SIG-M5 treated with dmso at 0.1 percent for 504 hours (cell line): ENCODE data around the gene S100A5.
"Not testable (repeated sequence)": the region's sequence is repeated elsewhere in the genome, so short reads cannot be mapped to it uniquely, and the experiment has no call there.

Experiments
- DNase-seq: peaks from one replicate; lab custom pipeline; 2025; ENCODE audit not compliant: unreplicated experiment; lab: John Stamatoyannopoulos, UW

The S100A5 gene

GRCh38 chr1:153567621-153568366 lies 27.1 kb upstream of the S100A5 start:
- no peak for DNase-seq

GRCh38 chr1:153566414-153567371 lies 26.0 kb upstream of the S100A5 start:
- DNase-seq, result peak; percentile 99

DNA sequence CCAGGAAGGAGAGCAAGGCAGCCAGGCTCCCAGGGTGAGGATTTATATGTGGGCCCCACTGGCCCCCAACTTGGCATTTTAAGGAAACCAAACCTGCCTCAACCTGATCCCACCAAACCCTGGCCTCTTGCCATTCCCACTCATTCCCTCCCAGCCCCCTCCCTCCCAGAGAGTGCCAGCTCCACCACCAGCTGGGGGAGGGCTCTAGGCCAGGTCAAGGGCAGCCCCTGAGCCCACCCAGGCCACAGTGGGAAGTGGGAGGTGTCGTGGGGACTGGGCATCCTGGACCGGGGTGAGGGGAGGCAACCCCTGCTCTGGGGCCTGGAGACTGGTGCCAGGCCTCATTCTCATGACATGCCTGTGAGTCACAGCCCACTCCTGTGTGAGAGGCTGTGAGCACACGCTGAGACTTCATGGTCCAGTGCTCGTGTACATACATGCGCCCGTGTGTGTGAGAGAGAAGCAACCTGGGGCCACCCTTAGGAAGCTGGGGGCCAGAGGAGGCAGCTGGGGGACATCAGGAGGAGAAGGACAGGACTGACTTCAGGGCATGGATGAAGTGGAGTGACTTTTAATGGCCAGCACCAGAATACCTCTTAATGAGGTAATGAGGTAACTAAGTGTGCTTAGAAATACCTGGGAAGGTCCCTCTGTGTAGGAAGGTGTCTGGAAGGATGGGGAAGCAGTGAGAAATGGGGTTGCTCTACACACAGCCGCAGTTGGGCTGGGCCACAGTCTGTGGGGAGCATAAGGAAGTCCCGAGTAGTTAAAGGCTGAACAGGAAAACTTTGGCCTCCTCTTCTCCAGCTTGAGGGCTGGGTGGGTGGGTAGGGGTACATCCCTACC lies 25.0 kb upstream of the S100A5 start, which contains the start of gene S100A2:
Gene S100A2, minus strand, starts transcription at position 316 of the 846 bp plus-strand sequence. CDS start 1,967 bp downstream, outside the sequence.
- peak; percentile 51 for DNase-seq

DNA sequence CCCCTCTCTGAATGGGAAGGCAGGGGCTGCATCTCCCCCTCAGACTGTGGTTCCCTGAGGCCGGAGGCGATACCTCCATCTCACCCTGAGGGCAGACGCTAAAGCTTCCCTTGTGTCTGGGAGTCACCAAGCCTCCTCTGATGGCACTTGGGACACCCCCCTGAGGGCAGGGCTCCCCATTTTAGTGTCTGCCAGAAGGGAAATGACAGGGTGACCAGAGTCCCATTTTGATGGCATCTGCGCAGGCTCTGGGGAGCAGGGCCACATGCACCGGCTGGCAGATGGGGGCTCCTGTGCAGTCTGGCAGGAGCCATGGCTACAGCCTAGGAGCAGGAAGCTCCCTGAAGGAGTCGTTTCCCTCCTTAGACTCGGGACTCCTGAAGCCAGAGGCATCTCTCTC lies 23.3 kb upstream of the S100A5 start:
- no peak for DNase-seq

DNA sequence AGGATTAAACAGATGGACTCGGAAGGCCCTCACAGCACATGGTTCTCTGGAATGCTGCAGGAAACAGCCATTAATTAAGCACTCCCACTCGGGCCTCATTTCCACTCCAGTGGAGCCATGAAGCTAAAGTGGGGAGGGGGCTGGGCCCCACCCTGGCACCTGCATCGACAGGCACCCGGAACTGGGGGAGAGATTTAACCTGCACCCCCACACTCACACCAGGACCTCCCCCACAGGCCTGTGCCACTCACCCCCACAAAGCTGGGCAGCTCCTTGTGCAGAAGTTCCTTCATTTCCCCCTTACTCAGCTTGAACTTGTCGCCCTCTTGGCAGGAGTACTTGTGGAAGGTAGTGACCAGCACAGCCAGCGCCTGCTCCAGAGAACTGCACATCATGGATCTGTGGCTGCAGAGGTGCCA lies 22.8 kb upstream of the S100A5 start:
- DNase-seq, result no peak

DNA sequence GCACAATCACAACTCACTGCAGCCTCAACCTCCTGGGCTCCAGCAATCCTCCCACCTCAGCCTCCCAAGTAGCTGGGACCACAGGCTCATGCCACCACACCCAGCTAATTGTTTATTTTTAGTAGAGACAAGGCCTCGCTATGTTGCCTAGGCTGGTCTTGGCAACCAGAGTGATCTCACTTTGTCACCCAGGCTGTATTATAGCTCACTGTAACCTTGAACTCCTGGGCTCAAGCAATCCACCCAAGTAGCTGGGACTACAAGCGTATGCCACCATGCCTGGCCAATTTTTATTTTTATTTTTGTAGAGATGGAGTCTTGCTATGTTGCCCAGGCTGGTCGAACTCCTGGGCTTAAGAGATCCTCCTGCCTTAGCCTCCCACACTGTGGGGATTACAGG lies 21.3 kb upstream of the S100A5 start:
- not testable (repeated sequence) for DNase-seq

DNA sequence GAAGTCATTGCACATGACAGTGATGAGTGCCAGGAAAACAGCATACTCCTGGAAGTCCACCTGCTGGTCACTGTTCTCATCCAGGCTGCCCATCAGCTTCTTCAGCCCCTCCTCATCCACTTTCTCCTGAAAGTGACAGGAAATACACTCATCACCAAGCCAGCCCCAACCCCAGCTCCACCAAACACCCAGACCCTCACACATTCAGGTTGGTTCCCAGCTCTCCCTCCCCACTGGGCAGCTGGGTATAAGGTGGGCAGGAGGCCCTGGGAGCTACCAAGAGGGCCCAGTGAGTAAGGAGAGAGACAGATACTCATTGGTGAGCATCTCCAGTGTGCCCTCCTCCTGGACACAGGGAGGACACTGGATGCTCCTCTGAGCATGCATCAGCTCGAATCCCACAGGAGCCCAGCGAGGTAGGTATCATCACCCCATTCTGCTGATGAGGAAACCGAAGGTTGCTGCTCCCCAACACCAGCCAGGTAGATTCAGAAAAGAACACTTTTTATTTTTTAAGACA lies 20.8 kb upstream of the S100A5 start:
- no peak for DNase-seq

DNA sequence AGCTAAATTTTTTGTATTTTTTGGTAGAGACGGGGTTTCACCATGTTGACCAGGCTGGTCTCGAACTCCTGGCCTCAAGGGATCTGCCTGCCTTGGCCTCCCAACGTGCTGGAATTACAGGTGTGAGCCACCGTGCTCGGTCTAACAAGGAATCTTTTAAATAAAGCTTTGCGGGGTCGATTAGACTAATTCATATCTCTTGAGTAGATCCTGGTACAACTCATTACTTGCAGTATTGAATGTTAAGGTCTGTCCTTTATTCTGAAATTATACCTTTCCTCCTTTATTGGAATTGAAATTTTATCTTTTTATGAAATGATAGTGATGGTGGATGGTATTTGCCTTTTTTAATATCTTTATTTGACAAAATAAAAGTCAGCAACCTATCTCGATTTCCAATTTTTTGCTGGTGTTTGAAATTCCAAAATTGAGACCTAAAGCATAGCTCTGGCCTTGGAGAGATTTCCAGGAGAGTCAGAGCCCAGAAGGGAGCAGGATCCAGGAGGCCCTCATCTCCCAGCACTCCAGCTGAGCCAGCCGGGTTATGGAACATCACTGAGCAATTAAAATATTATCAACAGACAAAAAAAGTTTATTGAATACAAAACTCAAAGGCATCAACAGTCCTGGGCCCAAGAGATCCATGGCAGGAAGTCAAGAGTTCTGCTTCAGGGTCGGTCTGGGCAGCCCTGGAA lies 20.2 kb upstream of the S100A5 start:
- DNase-seq, result no peak

DNA sequence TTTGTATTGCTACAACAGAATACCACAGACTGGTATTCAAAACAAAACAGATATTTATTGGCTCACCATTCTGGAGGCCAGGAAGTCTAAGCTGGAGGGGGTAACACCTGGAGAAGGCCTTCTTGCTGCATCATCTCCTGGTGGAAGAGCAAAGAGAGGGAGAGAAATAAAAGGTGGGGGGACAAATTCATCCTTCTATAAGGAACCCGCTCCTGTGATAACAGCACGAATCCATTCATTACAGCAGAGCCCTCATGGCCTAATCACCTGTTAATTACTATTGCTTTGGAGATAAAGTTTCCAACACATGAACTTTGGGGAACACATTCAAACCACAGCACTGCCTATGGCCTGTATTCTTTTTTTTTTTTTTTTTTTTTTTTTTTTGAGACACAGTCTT lies 19.5 kb upstream of the S100A5 start:
- no peak for DNase-seq

DNA sequence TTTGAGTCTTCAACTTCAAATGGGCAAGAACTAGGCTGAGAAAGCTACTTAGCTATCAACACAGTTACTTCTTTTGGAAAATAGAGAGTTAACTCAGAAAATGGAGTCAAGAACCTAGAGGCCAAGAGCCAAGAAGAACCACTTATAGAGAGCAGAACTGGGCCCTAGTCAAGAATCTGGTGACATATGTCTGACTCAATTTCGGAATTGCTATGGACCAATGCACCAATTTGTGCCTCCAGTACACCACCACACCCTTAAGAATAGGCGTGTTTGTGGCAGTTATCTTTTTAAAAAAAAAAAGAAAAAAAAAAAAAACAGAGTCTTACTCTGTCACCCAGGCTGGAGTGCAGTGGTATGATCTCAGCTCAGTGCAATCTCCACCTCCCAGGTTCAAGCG lies 17.1 kb upstream of the S100A5 start:
- no peak for DNase-seq

GRCh38 chr1:153556348-153556747 lies 15.6 kb upstream of the S100A5 start:
- no peak for DNase-seq

DNA sequence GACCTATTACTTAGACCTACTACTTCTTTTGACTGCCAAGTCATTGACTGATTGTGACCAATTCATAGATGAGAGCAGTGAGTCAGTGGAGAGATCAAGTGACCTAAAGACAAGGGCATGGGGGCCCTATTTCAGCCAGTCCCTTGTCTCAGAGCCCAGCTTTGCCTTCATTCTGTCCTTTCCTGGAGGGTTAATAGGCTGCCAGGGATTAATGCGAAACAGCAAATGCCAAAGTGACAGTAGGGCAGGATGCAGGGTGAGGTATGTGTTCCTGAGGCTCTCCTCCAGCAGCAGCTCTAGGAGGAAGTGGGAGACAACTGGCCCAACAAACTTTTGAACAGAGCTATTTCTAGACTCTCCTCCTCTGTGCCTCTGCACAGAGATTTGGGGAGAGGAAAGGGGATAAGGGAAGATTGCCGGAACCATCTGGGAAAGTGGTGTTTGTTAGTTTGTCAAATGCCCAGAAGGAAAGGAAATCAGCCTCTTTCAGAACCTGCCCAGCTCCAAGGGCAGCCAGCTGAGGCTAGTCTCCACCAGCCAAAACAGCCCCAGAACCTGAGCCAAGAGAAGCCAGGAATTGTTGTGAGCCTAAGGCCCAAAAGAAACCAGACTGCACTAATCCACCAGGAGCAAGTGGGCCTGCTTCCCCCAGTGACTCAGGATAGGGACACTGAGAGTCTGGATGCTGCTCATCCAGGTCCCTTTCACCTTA lies 13.3 kb upstream of the S100A5 start:
- DNase-seq, result no peak

- DNase-seq, result no peak
Observed at GRCh38 chr1:153553096-153553495, 12.4 kb upstream of the S100A5 start.

DNA sequence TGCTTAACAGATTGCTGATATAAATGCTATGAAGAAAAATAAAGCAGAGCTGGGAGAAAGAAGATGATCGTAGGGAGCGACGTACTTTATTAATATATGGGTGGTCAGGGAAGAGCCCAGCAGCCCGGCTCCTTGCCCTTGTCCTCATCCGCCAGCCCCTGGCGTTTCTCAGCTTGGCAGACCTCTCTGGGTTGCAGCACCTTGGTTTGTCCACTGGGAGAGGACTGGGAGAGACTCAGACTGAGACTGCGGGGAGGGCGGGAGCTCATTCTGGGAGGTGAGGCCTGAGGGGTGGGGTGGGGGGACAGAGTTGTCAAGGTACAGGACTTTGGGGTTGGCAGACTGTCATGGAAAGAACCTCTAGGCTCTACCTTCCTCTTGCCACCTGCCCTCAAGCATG lies 11.6 kb upstream of the S100A5 start:
- DNase-seq, result no peak

- peak; percentile 91 for DNase-seq
Observed at GRCh38 chr1:153550827-153551500, 10.2 kb upstream of the S100A5 start.

- no peak for DNase-seq
Observed at GRCh38 chr1:153550398-153550758, 9.6 kb upstream of the S100A5 start.

DNA sequence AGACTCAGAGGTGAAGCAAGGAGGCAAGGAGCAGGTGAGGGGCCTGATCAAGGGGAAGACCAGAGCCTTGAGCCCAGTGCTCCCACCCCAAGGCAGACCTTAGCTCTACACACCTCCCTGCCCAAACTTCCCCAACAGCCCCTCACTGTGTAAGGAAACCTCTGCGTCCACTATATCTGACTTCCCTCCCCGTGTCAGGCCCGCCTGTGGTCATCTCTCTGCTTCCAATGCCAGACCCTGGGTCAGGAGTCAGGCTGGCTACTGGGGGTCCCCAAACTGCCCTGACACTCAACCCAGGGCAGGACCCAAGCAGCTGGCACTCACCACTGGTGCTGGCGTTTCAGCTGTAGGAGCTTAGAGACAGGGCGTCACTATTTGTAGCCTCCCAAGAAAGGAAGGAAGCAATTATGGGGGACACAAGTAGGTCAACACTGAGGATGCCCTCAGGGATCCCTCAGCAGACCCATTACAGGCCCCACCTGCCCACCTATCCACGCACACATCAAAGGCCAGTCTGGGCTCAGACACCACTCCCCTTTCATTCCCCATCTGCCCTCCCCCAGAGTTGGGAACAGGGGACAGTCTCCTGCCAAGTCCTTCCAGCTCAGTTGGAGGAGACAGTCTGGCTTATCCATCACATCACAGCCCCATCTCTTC lies 9.1 kb upstream of the S100A5 start:
- no peak for DNase-seq
